NB4 (cell line): Measurements from ENCODE around the gene LALBA.

Experiments
- DNase-seq: peaks from one replicate; pipeline ENCODE4 v3.0.0; 2010; ENCODE audit warnings: low read depth
- H3K4me3 ChIP-seq: one replicate; pipeline ENCODE4 v1.5.1; 2011; ENCODE audit warnings: mild to moderate bottlenecking, low read depth, low read length, moderate library complexity
- CTCF ChIP-seq: IDR thresholded peaks from one replicate; pipeline ENCODE4 v1.5.1; 2012; ENCODE audit warnings: low read depth, low read length
- MYC ChIP-seq: IDR thresholded peaks from 2 replicates; pipeline ENCODE4 v1.6.1; 2011; ENCODE audit warnings: low read depth, low read length
- POLR2A ChIP-seq: IDR thresholded peaks from 2 replicates; pipeline ENCODE4 v1.6.1; 2011; ENCODE audit warnings: mild to moderate bottlenecking; ENCODE audit not compliant: insufficient read length; ENCODE audit errors: extremely low read depth
- TF ChIP-seq, protein P1 (sequence below): IDR thresholded peaks from 2 replicates; pipeline ENCODE4 v1.6.1; 2011; ENCODE audit warnings: low read depth, low read length

LALBA gene

DNA sequence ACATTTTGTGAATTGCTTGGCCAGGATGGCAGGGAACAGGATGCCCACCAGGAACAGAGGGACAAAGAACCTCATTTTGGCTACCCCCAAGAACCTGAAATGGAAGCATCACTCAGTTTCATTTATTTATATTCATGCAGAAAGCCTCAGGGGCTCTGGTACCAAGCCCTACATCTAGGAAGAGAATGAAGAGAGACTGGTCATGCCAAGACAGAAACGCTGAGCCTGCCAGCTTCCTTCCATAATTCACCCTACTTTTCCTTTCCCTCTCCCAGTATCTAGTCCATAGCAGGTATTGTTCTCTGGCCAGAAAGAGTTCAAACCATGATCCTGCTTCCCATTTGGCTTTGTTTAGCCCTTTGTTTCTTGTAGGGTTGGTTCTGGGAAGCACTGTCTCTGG, at the start of gene LALBA:
TSS of gene LALBA (minus strand) at position 101 of the 400 bp plus-strand sequence. CDS start at position 75, 26 bp downstream.
- no peak for DNase-seq
- no peak within 1 kb of the TSS for H3K4me3 ChIP-seq
- no peak for TF ChIP-seq MYC
- no peak for TF ChIP-seq POLR2A
- TF ChIP-seq CTCF: no peak
- TF ChIP-seq, protein P1, sequence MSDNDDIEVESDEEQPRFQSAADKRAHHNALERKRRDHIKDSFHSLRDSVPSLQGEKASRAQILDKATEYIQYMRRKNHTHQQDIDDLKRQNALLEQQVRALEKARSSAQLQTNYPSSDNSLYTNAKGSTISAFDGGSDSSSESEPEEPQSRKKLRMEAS: no peak

DNA sequence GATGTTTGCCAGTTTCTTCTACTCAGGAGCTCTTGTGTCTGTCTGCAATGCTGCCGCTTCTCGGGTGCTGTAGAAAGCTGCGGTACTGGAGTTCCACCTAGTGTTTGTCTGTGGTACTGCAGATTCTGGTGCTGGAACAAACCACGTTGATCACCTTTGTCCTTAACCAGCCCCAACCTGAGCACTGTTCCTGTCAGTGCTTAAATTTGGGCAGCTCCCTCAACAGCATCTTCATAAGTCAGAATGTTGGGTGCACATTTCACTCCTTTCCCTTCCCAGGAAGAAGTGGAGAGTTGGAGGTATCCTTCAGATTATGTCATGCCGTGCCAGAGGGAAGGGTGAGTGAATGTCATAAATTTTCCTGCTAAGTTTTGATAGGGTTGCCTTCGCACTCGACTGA, 48.7 kb upstream of the LALBA start:
- 0 out of 2 replicates have a peak, but pooled peaks have one; percentile 26 for TF ChIP-seq MYC
- peak; percentile 98 for TF ChIP-seq CTCF
- TF ChIP-seq, protein P1: peak; percentile 50; the same call in 1 of the 2 replicates
- TF ChIP-seq POLR2A: no peak
- H3K4me3 ChIP-seq: no peak overlapping the region
- DNase-seq: peak; percentile 81

GRCh38 chr12:48615681-48616080, 45.8 kb upstream of the LALBA start:
- no peak for TF ChIP-seq POLR2A
- TF ChIP-seq, protein P1: no peak
- no peak for TF ChIP-seq CTCF
- TF ChIP-seq MYC: no peak
- H3K4me3 ChIP-seq: no peak overlapping the region
- peak; percentile 57 for DNase-seq

- TF ChIP-seq CTCF (no peak), MYC (no peak), POLR2A (no peak)
- TF ChIP-seq, protein P1: no peak
- no peak overlapping the region for H3K4me3 ChIP-seq
- DNase-seq: no peak
Measured at GRCh38 chr12:48613321-48613720, 43.5 kb upstream of the LALBA start.

DNA sequence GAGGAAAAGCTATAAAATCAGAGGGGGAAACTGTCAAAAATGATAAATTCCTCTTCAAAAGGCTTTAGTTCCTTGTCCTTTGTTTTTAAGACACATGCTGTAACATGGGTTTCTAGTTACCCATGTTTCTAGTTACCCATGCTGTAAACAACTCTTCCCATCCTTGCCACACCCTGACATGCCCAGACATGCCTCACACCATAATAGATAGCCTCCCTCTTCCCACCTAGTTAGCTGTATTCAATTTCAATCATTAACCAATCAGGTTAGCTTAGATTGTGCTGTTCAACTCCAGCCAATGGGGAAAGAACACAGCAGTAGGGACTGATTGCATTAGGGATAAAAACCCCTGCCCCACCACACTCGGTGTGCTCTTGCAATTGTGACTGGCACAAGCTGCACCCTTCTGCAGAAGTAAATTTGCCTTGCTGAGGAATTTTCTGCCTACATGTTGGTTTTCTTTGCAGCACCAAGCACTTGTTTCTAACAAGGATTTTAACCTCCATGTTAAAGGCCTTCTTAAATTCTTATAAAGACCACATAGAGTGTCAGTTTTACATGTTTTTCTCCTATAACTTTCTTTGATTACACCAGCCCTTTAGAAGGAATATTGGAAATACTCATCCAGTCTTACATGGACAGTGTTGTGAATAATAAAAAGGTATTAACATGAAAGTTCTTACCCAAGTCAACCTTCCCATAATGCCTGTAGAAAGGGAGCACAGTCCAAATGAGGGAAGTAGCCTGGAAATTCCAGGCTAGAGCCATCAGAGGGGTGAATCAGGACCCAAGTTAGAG, 32.5 kb upstream of the LALBA start:
- no peak overlapping the region for H3K4me3 ChIP-seq
- DNase-seq: no peak
- TF ChIP-seq CTCF (no peak), POLR2A (no peak), MYC (no peak)
- TF ChIP-seq, protein P1: no peak
